HepG2 (cell line): ENCODE results near the gene PDGFA. TPM values are rescaled to one million over a fixed set of nuclear protein-coding genes. Genes with fewer than 3 reads are reported as not detected.
A peak's percentile ranks its signal among the peaks of the same experiment; 100 is the strongest.

Source experiments
- ATAC-seq: fragments of 200-7000 bp; cut with Tn5 transposase; 3 replicates; pipeline ENCODE4 v1.9.1; 2020; ENCODE audit warnings: mild to moderate bottlenecking, moderate library complexity
- BruUV-seq: library from RNA; stranded (reverse); fragments of 400-500 nt; replicated peaks from 2 replicates; lab custom pipeline; 2021; lab: Mats Ljungman, UMichigan
- CTCF ChIA-PET: fragments of 300-600 bp; formaldehyde crosslinking; extraction: SDS; loops from one replicate; lab custom pipeline; 2021; ENCODE audit warnings: low total read pairs, inconsistent platforms, low intra/inter-chr PET ratio; lab: Yijun Ruan, JAX
- POLR2A ChIA-PET: fragments of 350-600 bp; sonication (Branson Sonifier 250); formaldehyde crosslinking; loops from one replicate; lab custom pipeline; 2020; ENCODE audit warnings: antibody characterized with exemption, inconsistent platforms; lab: Yijun Ruan, JAX
- DNase-seq: peaks from one replicate; pipeline ENCODE4 v3.0.0-alpha.2; 2015; ENCODE audit warnings: low spot score
- FAIRE-seq: peaks from 3 replicates; lab custom pipeline; 2011; peaks lifted over from hg19 to GRCh38; lab: Jason Lieb, UNC
- H2AFZ ChIP-seq: one replicate; pipeline ENCODE4 v1.6.1; 2011; ENCODE audit warnings: low read length, inconsistent platforms
- H3K27ac ChIP-seq: fragments of 300-600 bp; 3 replicates; pipeline ENCODE4 v1.8.0; 2011; ENCODE audit warnings: mixed run types, mild to moderate bottlenecking, mixed read lengths, low read length, inconsistent platforms; ENCODE audit not compliant: insufficient read depth; ENCODE audit errors: extremely low read length
- H3K27me3 ChIP-seq, 2 experiments: fragments of 200-600 bp in 1 of 2; 2 replicates in 1 of 2; 3 replicates in 1 of 2; pipeline versions ENCODE4 v1.6.0 to v1.8.0; 2011; ENCODE audit warnings: low read length in 2 of 2, mild to moderate bottlenecking in 2 of 2, moderate library complexity in 2 of 2, inconsistent platforms in 1 of 2; ENCODE audit not compliant: insufficient read depth in 2 of 2, control insufficient read depth in 1 of 2
- H3K36me3 ChIP-seq, 2 experiments: fragments of 200-600 bp in 1 of 2; replicated peaks in 1 of 2; 2 replicates in 1 of 2; 3 replicates in 1 of 2; pipeline versions ENCODE4 v1.5.1 to v1.8.0; 2011; ENCODE audit warnings: low read length in 2 of 2, inconsistent platforms in 1 of 2; ENCODE audit not compliant: insufficient read depth in 2 of 2, control insufficient read depth in 1 of 2
- H3K4me1 ChIP-seq: 2 replicates; pipeline ENCODE4 v1.5.1; 2012; ENCODE audit warnings: low read length, inconsistent platforms; ENCODE audit not compliant: insufficient read depth
- H3K4me2 ChIP-seq: 2 replicates; pipeline ENCODE4 v1.6.0; 2011; ENCODE audit warnings: low read depth, low read length, inconsistent platforms
- H3K4me3 ChIP-seq, 3 experiments: fragments of 200-600 bp in 1 of 3; sonication (generic), shearing (Covaris generic) in 1 of 3; replicated peaks in 1 of 3; 2 replicates each; pipeline ENCODE4 v1.5.1; 2011 to 2016; ENCODE audit warnings: low read length in 3 of 3, inconsistent platforms in 2 of 3, low read depth in 2 of 3, mild to moderate bottlenecking in 2 of 3, control low read depth in 1 of 3, mixed read lengths in 1 of 3; ENCODE audit not compliant: insufficient read depth in 1 of 3
- H3K79me2 ChIP-seq: one replicate; pipeline ENCODE4 v1.6.1; 2011; ENCODE audit warnings: low read length, inconsistent platforms; ENCODE audit not compliant: insufficient read depth
- H3K9ac ChIP-seq: 2 replicates; pipeline ENCODE4 v1.6.0; 2011; ENCODE audit warnings: mild to moderate bottlenecking, low read depth, low read length, inconsistent platforms; ENCODE audit not compliant: insufficient read depth
- H3K9me3 ChIP-seq: 2 replicates; pipeline ENCODE4 v1.5.1; 2012; ENCODE audit warnings: mild to moderate bottlenecking, low read length
- H4K20me1 ChIP-seq: 2 replicates; pipeline ENCODE4 v1.6.0; 2011; ENCODE audit warnings: inconsistent platforms, mild to moderate bottlenecking, low read length, moderate library complexity; ENCODE audit not compliant: insufficient read depth
- EZH2 ChIP-seq: conservative IDR thresholded peaks from 2 replicates; pipeline ENCODE4 v1.6.1; 2012; ENCODE audit warnings: mild to moderate bottlenecking, low read depth, low read length, moderate library complexity
- HNRNPK ChIP-seq: fragments of 200-400 bp; formaldehyde crosslinking; IDR thresholded peaks from 2 replicates; pipeline ENCODE4 v1.6.1; 2018; ENCODE audit warnings: low read length, low read depth, moderate library complexity, mild to moderate bottlenecking; ENCODE audit not compliant: poor library complexity, severe bottlenecking
- KLF16 ChIP-seq, 2 experiments: sonication (generic) in 1 of 2; formaldehyde crosslinking in 1 of 2; IDR thresholded peaks; 2 replicates each; pipeline versions ENCODE4 v1.6.1 to v1.8.0; 2016 to 2023; ENCODE audit warnings: missing genetic modification reagents in 2 of 2, missing compliant biosample characterization in 1 of 2
- MTA3 ChIP-seq: sonication (generic); formaldehyde crosslinking; IDR thresholded peaks from 2 replicates; pipeline ENCODE4 v1.4.0; 2020; ENCODE audit warnings: missing genetic modification reagents
- MTF2 ChIP-seq: sonication (generic); formaldehyde crosslinking; IDR thresholded peaks from 2 replicates; pipeline ENCODE4 v1.5.0; 2020; ENCODE audit warnings: missing genetic modification reagents, borderline replicate concordance
- TRIM24 ChIP-seq: sonication (generic); formaldehyde crosslinking; IDR thresholded peaks from 2 replicates; pipeline ENCODE4 v1.8.0; 2022; ENCODE audit warnings: mild to moderate bottlenecking, missing genetic modification reagents
- ZFAT ChIP-seq: sonication (generic); formaldehyde crosslinking; conservative IDR thresholded peaks from 2 replicates; pipeline ENCODE4 v1.8.1; 2023; ENCODE audit warnings: missing genetic modification reagents, inconsistent platforms
- WGBS: methylation state at CpG from one replicate; pipeline ENCODE4 v1.1.6; 2017; ENCODE audit warnings: low lambda C conversion rate; 5-methylcytosine and 5-hydroxymethylcytosine counted together
- in situ Hi-C: cut with HindIII; loops from 2 replicates; pipeline ENCODE4 v1.10.0; 2017; ENCODE audit warnings: low pct_unique_long_range_greater_than_20kb; ENCODE audit not compliant: extremely low pct_ligation_motif_present
- intact Hi-C: fragments of 100-400 bp; cut with micrococcal nuclease; formaldehyde crosslinking; loops from one replicate; pipeline ENCODE4 v1.10.0; 2022; ENCODE audit not compliant: unreplicated experiment
- polyA plus RNA-seq, 8 experiments: library from polyadenylated mRNA; depleted of rRNA in 3 of 8; stranded (reverse) in 7 of 8; unstranded in 1 of 8; fragments of >200 nt; fragmentation: Illumina TruSeq in 4 of 8; extraction: Trizol in 4 of 8; gene quantifications; 2 replicates each; pipeline versions ENCODE4 v1.2.1 to v1.2.3, GENCODE V29; 2011 to 2016; ENCODE audit warnings: low read depth in 4 of 8, missing spikeins in 1 of 8, mixed read lengths in 1 of 8; ENCODE audit not compliant: insufficient read depth in 1 of 8
- total RNA-seq, 5 experiments: library from RNA; depleted of rRNA; stranded (reverse); fragments of >200 nt; fragmentation: Illumina TruSeq; extraction: Trizol; gene quantifications; 2 replicates each; pipeline ENCODE4 v1.2.3, GENCODE V29; 2016; ENCODE audit warnings: low read depth in 1 of 5

The PDGFA gene
- total and polyA plus RNA-seq, 2 of the 13 experiments (the other 11 are each of a cell fraction or from before 2014, with no cell fraction given): 1.5 to 3.4 TPM

GRCh38 chr7:517774-518629 lies 1.6 kb downstream of the PDGFA start:
- Histone ChIP-seq H3K4me1 (peaks cover 2% of the 10 kb centered on the region; the same call in 1 of the 2 replicates), H4K20me1 (no peaks in the 10 kb centered on the region), H3K9me3 (no peaks in the 10 kb centered on the region), H3K27ac (no peak overlapping the region), H3K27me3 (peaks cover 14 to 50% of the 10 kb centered on the region in 2 experiments; a peak in 4 of 5 replicates), H3K4me3 (peak overlapping the region; percentile 52 to 71 (median 59); a peak in 4 of 6 replicates), H3K9ac (peak overlapping the region; percentile 43; the same call in 1 of the 2 replicates), H3K36me3 (no peaks in the 10 kb centered on the region), H2AFZ (no peak overlapping the region), H3K79me2 (peaks cover 2% of the 10 kb centered on the region), H3K4me2 (peak overlapping the region; percentile 69)
- ChIA-PET POLR2A (interaction anchor here (0.9 to 1.4 kb wide), 2 partner anchors 15 to 145 kb away, joined by 3 to 5 read pairs; no protein-coding TSS in a partner anchor), CTCF (no interaction called here)
- in situ Hi-C loops: no loop called here
- DNase-seq (no peak), FAIRE-seq (no peak), ATAC-seq (0 out of 3 replicates have a peak, but pooled peaks have one; percentile 4)
- peak; percentile 62 for TF ChIP-seq EZH2
- TF ChIP-seq MTF2: peak; percentile 9; the same call in 1 of the 2 replicates
- TF ChIP-seq TRIM24 (CRISPR knock-in tag): no peak
- no peak for TF ChIP-seq MTA3 (CRISPR knock-in tag)
- no peak for TF ChIP-seq KLF16 (CRISPR knock-in tag; IDR thresholded peaks at IDR 0.05)
- peak; percentile 87 for TF ChIP-seq HNRNPK
- TF ChIP-seq ZFAT (CRISPR knock-in tag): no peak
- WGBS: 2% methylated on average over 26 of the region's 70 CpGs
- intact Hi-C loops: loop anchor here (5.0 kb wide), 1 partner anchor 186 kb away; no protein-coding TSS in a partner anchor
- BruUV-seq: no TSS peak
